ENCODE results near the gene SORL1-AS1. TPM values are rescaled to one million over a fixed set of nuclear protein-coding genes. Genes with fewer than 3 reads are reported as not detected.

The SORL1-AS1 gene

DNA sequence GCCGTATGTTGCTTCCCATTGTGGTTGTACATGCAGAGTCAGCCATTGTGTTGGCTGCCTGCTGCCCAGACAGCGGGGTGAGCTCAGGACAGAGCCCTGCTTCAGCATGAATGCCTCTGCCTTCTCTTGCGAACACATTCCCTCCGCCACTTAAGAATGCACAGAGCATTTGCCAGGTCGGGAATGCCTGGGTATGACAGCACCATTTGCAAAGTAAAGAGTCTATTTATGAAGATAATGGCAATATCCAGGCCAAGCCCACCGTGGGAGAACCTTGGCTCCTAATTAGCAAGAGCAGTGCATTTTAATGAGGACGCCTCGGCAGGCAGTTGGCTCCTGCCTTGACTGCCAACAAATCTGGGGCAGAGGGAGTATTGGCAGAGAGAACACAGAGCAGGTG lies 63.1 kb downstream of the SORL1-AS1 start:
- no peak overlapping the region for H3K27ac Mint-ChIP-seq
- no peaks in the 10 kb centered on the region for H3K9me3 Mint-ChIP-seq
- no peak overlapping the region for H3K4me3 Mint-ChIP-seq
- peaks cover 13% of the 10 kb centered on the region for H3K4me1 Mint-ChIP-seq
- POLR2A ChIA-PET = no interaction called here
- DNase-seq = no peak
- H3K36me3 Mint-ChIP-seq (ENCODE audit: low read depth) = no peaks in the 10 kb centered on the region
- CTCF ChIA-PET = no interaction called here
- H3K27me3 Mint-ChIP-seq = no peaks in the 10 kb centered on the region

Other genes starting within 250 kb of the SORL1-AS1 start
- 10 to 100 TPM; 28.5 to 29.4 TPM for gene SC5D, start 160.2 kb downstream of the SORL1-AS1 start, total RNA-seq
- gene SORL1, start 653 bp downstream of the SORL1-AS1 start, total RNA-seq = 100 to 1,000 TPM; 115 to 116 TPM